ENCODE data around the gene LZTR1. TPM values are rescaled to one million over a fixed set of nuclear protein-coding genes. Genes with fewer than 3 reads are reported as not detected.

LZTR1 gene
- total and polyA plus RNA-seq, 2 donors (not counting 3 experiments of a cell fraction or from before 2014, with no cell fraction given) = 56.6 to 86.8 TPM

- no peak for FAIRE-seq
- Histone ChIP-seq H3K9me3 (replicated peaks; ENCODE audit: control insufficient read depth, insufficient read depth, low read length) (no peaks in the 10 kb centered on the region), H3K4me2 (ENCODE audit: insufficient read depth, low read length) (no peak overlapping the region), H3K9ac (replicated peaks; ENCODE audit: extremely low read depth, insufficient read depth, low read length) (no peak overlapping the region), H3K27me3 (ENCODE audit: control insufficient read depth in 2 of 2, insufficient read depth in 2 of 2, low read length in 2 of 2) (peaks cover 4 to 18% of the 10 kb centered on the region in 2 experiments), H3K4me3 (replicated peaks in 1 of 3; ENCODE audit: insufficient read depth in 1 of 3, low read depth in 1 of 3, low read length in 3 of 3) (no peak overlapping the region), H3K36me3 (ENCODE audit: control insufficient read depth in 2 of 2, extremely low read depth in 1 of 2, insufficient read depth in 2 of 2, low read length in 2 of 2) (no peaks in the 10 kb centered on the region), H3K4me1 (ENCODE audit: control insufficient read depth, extremely low read depth, insufficient read depth, low read length) (no peaks in the 10 kb centered on the region), H3K79me2 (ENCODE audit: control insufficient read depth, insufficient read depth, low read length) (no peaks in the 10 kb centered on the region), H2AFZ (ENCODE audit: low read depth, low read length) (no peak overlapping the region), H3K27ac (ENCODE audit: insufficient read depth, low read depth, low read length) (no peak overlapping the region), H4K20me1 (replicated peaks; ENCODE audit: control insufficient read depth, extremely low read depth, insufficient read depth, low read length) (no peaks in the 10 kb centered on the region), H3K9me1 (replicated peaks; ENCODE audit: control insufficient read depth, extremely low read depth, insufficient read depth, low read length) (no peaks in the 10 kb centered on the region)
- dilution Hi-C loops (cut with MboI; ENCODE audit: extremely low pct_ligation_motif_present, low sequenced_read_pairs) = no loop called here
- DNase-seq (ENCODE audit: low read depth, low spot score) = no peak
- intact Hi-C loops (cut with micrococcal nuclease) = no loop called here
- TF ChIP-seq GATA2 (IDR thresholded peaks at IDR 0.05; ENCODE audit: insufficient read depth, insufficient read length, low read depth, low read length) = no peak
- TF ChIP-seq CTCF (IDR thresholded peaks at IDR 0.05; ENCODE audit: extremely low read depth in 1 of 2, insufficient read depth in 1 of 2, low read depth in 1 of 2, low read length in 2 of 2) = no peak
- no peak for TF ChIP-seq POLR2AphosphoS5 (IDR thresholded peaks at IDR 0.05; ENCODE audit: insufficient read depth, low read depth, low read length)
- no peak for TF ChIP-seq MYC (IDR thresholded peaks at IDR 0.05; ENCODE audit: low read depth, low read length)
- no TSS peak for BruUV-seq (replicated peaks)
- POLR2A ChIA-PET = no interaction called here
- CTCF ChIA-PET = interaction anchor here (1.4 kb wide), 1 partner anchor 8 kb away, joined by 5 read pairs; no protein-coding TSS in a partner anchor
These were observed 15.9 kb upstream of the LZTR1 start for GRCh38 chr22:20965888-20966855.

All from endothelial cell of umbilical vein (primary cell).